ENCODE measurements around the gene NR3C2. TPM values are rescaled to one million over a fixed set of nuclear protein-coding genes. Genes with fewer than 3 reads are reported as not detected.

Gene NR3C2
- total and polyA plus RNA-seq, 10 of the 15 experiments (the other 5 are each of a cell fraction or from before 2014, with no cell fraction given): 0.05 to 0.11 (median 0.08) TPM; not detected in 4

DNA sequence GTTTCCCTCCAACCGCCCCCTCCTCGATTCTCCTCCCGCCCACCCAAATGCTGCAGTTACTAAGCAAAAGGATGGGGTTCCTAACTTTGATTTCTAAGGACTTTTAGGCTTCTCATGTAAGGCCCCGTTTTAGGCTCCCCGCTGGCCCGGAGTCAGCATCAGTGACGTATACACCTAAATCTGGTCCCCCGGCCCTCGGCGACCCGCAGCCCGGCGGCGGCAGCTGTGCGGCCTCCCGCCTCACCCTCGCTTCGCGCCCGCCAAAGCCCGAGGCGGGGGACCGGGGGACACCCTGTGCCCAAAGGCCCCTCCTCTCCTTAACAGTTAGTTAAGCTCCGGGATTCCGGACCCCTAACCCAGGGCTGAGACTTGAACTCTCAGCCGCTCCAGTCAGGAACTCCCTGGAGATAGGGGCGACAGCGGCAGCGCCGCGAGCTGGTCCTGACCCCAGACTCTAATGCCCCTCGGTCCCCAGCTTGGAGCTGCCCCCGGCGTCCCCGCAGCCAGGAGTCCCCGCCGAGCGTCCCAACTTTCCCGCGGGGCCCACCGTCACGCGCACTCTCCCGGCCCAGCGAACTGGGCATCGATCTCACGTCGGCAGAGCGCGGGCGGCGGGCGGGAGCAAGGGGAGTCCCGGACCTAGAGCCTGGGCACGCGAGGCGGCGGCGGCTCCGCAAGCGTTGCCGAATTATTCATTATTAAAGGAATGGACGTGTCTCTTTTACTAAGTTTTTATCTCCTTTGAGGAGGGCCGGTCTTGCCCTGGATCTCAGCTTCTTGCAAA, 1.5 kb upstream of the NR3C2 start:
- peak overlapping the region; percentile 99 for H3K4me2 ChIP-seq (ENCODE audit: control insufficient read depth, insufficient read depth)
- ChIA-PET SMC1A (ENCODE audit: uncharacterized antibody, unreplicated experiment) (no interaction called here), CTCF (no interaction called here), POLR2A (interaction anchor here (0.6 kb wide), 2 partner anchors 530 to 926 kb away, joined by 3 to 5 read pairs; no protein-coding TSS in a partner anchor), RAD21 (ENCODE audit: unreplicated experiment) (no interaction called here)
- intact Hi-C loops (cut with micrococcal nuclease; ENCODE audit: unreplicated experiment): loop anchor here (5.0 kb wide), 1 partner anchor 386 kb away; no protein-coding TSS in a partner anchor
- WGBS (ENCODE audit: insufficient coverage, insufficient replicate concordance, low lambda C conversion rate, missing lambda C conversion rate): 15% methylated on average over 54 of the region's 64 CpGs
- H3K27me3 ChIP-seq (replicated peaks in 1 of 2; ENCODE audit: control insufficient read depth in 2 of 2, insufficient read depth in 2 of 2, low read length in 1 of 2): peaks cover 4 to 28% of the 10 kb centered on the region in 2 experiments; a peak in 3 of 4 replicates
- H3K9me3 ChIP-seq (replicated peaks; ENCODE audit: control insufficient read depth, insufficient read depth, low read length): no peaks in the 10 kb centered on the region
- peaks cover 4% of the 10 kb centered on the region for H3K4me1 ChIP-seq (ENCODE audit: control insufficient read depth, insufficient read depth, low read length)
- no peak for FAIRE-seq
- no peak for DNase-seq (ENCODE audit: low read depth, low spot score)
- BruUV-seq (replicated peaks): no TSS peak
- no peak overlapping the region; the same call in 1 of the 2 replicates for H2AFZ ChIP-seq (ENCODE audit: control insufficient read depth, low read depth, low read length)
- in situ Hi-C loops (cut with MboI): loop anchor here (5.0 kb wide), 1 partner anchor 386 kb away; no protein-coding TSS in a partner anchor
- ATAC-seq: no peak
- no peak overlapping the region for H3K9ac ChIP-seq (ENCODE audit: control insufficient read depth, insufficient read depth, low read length)
- H4K20me1 ChIP-seq (ENCODE audit: control insufficient read depth, insufficient read depth): no peaks in the 10 kb centered on the region
- H3K27ac ChIP-seq (ENCODE audit: control insufficient read depth, insufficient read depth): no peak overlapping the region
- H3K79me2 ChIP-seq (ENCODE audit: control insufficient read depth, insufficient read depth, low read length): no peaks in the 10 kb centered on the region
- no peaks in the 10 kb centered on the region for H3K36me3 ChIP-seq (ENCODE audit: control insufficient read depth in 2 of 2, insufficient read depth in 2 of 2, low read length in 1 of 2)
- H3K4me3 ChIP-seq: peak overlapping the region; percentile 77; the same call in 1 of the 2 replicates
- TF ChIP-seq BHLHE40 (IDR thresholded peaks at IDR 0.05; ENCODE audit: borderline replicate concordance in 1 of 2, low read depth in 2 of 2, low read length in 1 of 2) (0 out of 4 replicates have a peak, but pooled peaks of 1 of the 2 experiments have one; percentile 27), BRCA1 (IDR thresholded peaks at IDR 0.05; ENCODE audit: low read depth, low read length) (no peak)

DNA sequence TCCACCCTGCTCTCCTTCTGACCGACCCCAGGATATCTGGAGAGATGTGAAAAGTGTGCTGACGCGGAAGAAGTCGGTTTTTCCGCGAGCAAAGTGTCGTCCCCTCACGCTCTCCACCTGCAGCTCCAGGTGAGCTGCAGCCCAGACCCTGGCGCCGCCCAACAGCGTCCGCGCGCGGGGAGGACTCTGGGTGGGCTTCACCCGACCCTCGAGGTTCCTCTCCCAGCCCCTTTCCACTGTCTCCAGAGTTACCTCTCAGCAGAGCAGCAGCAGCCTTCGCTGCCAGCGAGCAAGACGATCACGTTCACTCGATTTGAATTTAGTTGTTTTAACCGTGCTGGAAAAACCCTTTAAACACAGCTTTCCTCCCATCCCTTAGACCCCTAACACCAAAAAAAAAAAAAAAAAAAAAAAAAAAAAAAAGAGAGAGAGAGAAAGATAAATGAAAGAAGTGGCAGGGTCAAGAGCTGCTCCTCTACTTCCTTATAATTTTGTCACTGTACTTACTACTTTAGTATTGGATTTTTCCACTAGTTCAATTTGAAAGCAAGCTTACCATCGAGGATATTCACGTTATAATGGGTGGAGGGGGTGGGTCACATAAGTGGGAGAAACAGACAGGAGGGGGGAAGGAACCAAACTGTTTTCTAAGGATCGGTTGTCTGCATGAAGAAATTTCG, 758 bp upstream of the NR3C2 start:
- peak overlapping the region; percentile 99 for H3K4me2 ChIP-seq (ENCODE audit: control insufficient read depth, insufficient read depth)
- FAIRE-seq: no peak
- under 1% methylated on average over 27 of the region's 27 CpGs for WGBS (ENCODE audit: insufficient coverage, insufficient replicate concordance, low lambda C conversion rate, missing lambda C conversion rate)
- no peaks in the 10 kb centered on the region for H3K36me3 ChIP-seq (ENCODE audit: control insufficient read depth in 2 of 2, insufficient read depth in 2 of 2, low read length in 1 of 2)
- no peak overlapping the region for H3K27ac ChIP-seq (ENCODE audit: control insufficient read depth, insufficient read depth)
- H4K20me1 ChIP-seq (ENCODE audit: control insufficient read depth, insufficient read depth): no peaks in the 10 kb centered on the region
- peak; percentile 11 for ATAC-seq
- peak overlapping the region; percentile 77 for H3K4me3 ChIP-seq
- no peaks in the 10 kb centered on the region for H3K9me3 ChIP-seq (replicated peaks; ENCODE audit: control insufficient read depth, insufficient read depth, low read length)
- H3K4me1 ChIP-seq (ENCODE audit: control insufficient read depth, insufficient read depth, low read length): peaks cover 4% of the 10 kb centered on the region
- intact Hi-C loops (cut with micrococcal nuclease; ENCODE audit: unreplicated experiment) (loop anchor here (5.0 kb wide), 1 partner anchor 386 kb away; no protein-coding TSS in a partner anchor), in situ Hi-C loops (cut with MboI) (loop anchor here (5.0 kb wide), 1 partner anchor 386 kb away; no protein-coding TSS in a partner anchor)
- ChIA-PET POLR2A (interaction anchor here (0.6 kb wide), 4 partner anchors 10 to 1238 kb away, joined by 3 to 5 read pairs (median 4); no protein-coding TSS in a partner anchor), CTCF (interaction anchor here (2.3 kb wide), 1 partner anchor 386 kb away, joined by 5 read pairs; no protein-coding TSS in a partner anchor), RAD21 (ENCODE audit: unreplicated experiment) (no interaction called here), SMC1A (ENCODE audit: uncharacterized antibody, unreplicated experiment) (interaction anchor here (0.6 kb wide), 1 partner anchor 301 kb away, joined by 3 read pairs; no protein-coding TSS in a partner anchor)
- H2AFZ ChIP-seq (ENCODE audit: control insufficient read depth, low read depth, low read length): peak overlapping the region; percentile 94
- TF ChIP-seq TCF7 (IDR thresholded peaks at IDR 0.05; ENCODE audit: borderline replicate concordance) (no peak), RB1 (IDR thresholded peaks at IDR 0.05; ENCODE audit: borderline replicate concordance) (0 out of 2 replicates have a peak, but pooled peaks have one; percentile 23), RBBP5 (conservative IDR thresholded peaks at IDR 0.05) (no peak), SIN3A (IDR thresholded peaks at IDR 0.05; ENCODE audit: low read depth, low read length) (0 out of 2 replicates have a peak, but pooled peaks have one; percentile 10), STAT1 (conservative IDR thresholded peaks at IDR 0.05) (no peak; the same call in 1 of the 2 replicates), NFYA (IDR thresholded peaks at IDR 0.05; ENCODE audit: borderline replicate concordance, low read depth, low read length) (0 out of 2 replicates have a peak, but pooled peaks have one; percentile 0), BCL11A (IDR thresholded peaks at IDR 0.05; ENCODE audit: low read depth, low read length) (no peak), MTA3 (IDR thresholded peaks at IDR 0.05; ENCODE audit: borderline replicate concordance, low read length) (no peak), CHD2 (IDR thresholded peaks at IDR 0.05; ENCODE audit: borderline replicate concordance, low read depth, low read length) (peak; percentile 7; the same call in 1 of the 2 replicates), POLR2AphosphoS5 (IDR thresholded peaks at IDR 0.05; ENCODE audit: low read length) (peak; percentile 5; the same call in 1 of the 2 replicates), GATAD2B (conservative IDR thresholded peaks at IDR 0.05; ENCODE audit: low read depth) (peak; percentile 73)
- TF ChIP-seq, protein P1, sequence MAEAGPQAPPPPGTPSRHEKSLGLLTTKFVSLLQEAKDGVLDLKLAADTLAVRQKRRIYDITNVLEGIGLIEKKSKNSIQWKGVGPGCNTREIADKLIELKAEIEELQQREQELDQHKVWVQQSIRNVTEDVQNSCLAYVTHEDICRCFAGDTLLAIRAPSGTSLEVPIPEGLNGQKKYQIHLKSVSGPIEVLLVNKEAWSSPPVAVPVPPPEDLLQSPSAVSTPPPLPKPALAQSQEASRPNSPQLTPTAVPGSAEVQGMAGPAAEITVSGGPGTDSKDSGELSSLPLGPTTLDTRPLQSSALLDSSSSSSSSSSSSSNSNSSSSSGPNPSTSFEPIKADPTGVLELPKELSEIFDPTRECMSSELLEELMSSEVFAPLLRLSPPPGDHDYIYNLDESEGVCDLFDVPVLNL (IDR thresholded peaks at IDR 0.05; ENCODE audit: low read depth, low read length): no peak
- DNase-seq (ENCODE audit: low read depth, low spot score): no peak
- no TSS peak for BruUV-seq (replicated peaks)
- no peaks in the 10 kb centered on the region for H3K79me2 ChIP-seq (ENCODE audit: control insufficient read depth, insufficient read depth, low read length)
- H3K9ac ChIP-seq (ENCODE audit: control insufficient read depth, insufficient read depth, low read length): peak overlapping the region; percentile 59
- peaks cover 4 to 28% of the 10 kb centered on the region in 2 experiments; a peak in 3 of 4 replicates for H3K27me3 ChIP-seq (replicated peaks in 1 of 2; ENCODE audit: control insufficient read depth in 2 of 2, insufficient read depth in 2 of 2, low read length in 1 of 2)
